SH-SY5Y (cell line): ENCODE data around the gene MARCHF3.

Experiments
- GATA2 ChIP-seq: IDR thresholded peaks from 2 replicates; pipeline ENCODE4 v1.6.1; 2011; ENCODE audit warnings: mild to moderate bottlenecking, low read depth, low read length
- GATA3 ChIP-seq: IDR thresholded peaks from 2 replicates; pipeline ENCODE4 v1.6.1; 2011; ENCODE audit warnings: low read depth, mild to moderate bottlenecking, low read length, moderate library complexity

GRCh38 chr5:126914801-126915436 lies 115.4 kb downstream of the MARCHF3 start:
- TF ChIP-seq GATA2 (no peak), GATA3 (no peak)
